HepG2 (cell line): ENCODE data around the gene SLC45A3. TPM values are rescaled to one million over a fixed set of nuclear protein-coding genes. Genes with fewer than 3 reads are reported as not detected.

Experiments
- CEBPZ ChIP-seq: IDR thresholded peaks from 2 replicates; pipeline ENCODE4 v1.6.1; 2012; ENCODE audit warnings: low read length, improper control_type of control experiment
- EED ChIP-seq: sonication (generic); formaldehyde crosslinking; IDR thresholded peaks from 2 replicates; pipeline ENCODE4 v1.5.0; 2020; ENCODE audit warnings: mild to moderate bottlenecking, missing genetic modification reagents
- IKZF1 ChIP-seq: fragments of 450-650 bp; IDR thresholded peaks from 2 replicates; pipeline ENCODE4 v1.7.1; 2016
- KLF13 ChIP-seq: sonication (generic); formaldehyde crosslinking; IDR thresholded peaks from 2 replicates; pipeline ENCODE4 v1.4.0; 2020; ENCODE audit warnings: mild to moderate bottlenecking, missing genetic modification reagents
- MYC ChIP-seq: sonication (generic); formaldehyde crosslinking; IDR thresholded peaks from 2 replicates; pipeline ENCODE4 v1.9.0; 2021; ENCODE audit warnings: missing genetic modification reagents, borderline replicate concordance
- PATZ1 ChIP-seq: sonication (generic); formaldehyde crosslinking; IDR thresholded peaks from 2 replicates; pipeline ENCODE4 v1.4.0; 2020; ENCODE audit warnings: missing genetic modification reagents
- POGZ ChIP-seq: sonication (generic); formaldehyde crosslinking; IDR thresholded peaks from 2 replicates; pipeline ENCODE4 v1.4.0; 2020; ENCODE audit warnings: mild to moderate bottlenecking, missing genetic modification reagents
- POLR2G ChIP-seq: fragments of 200-400 bp; formaldehyde crosslinking; IDR thresholded peaks from 2 replicates; pipeline ENCODE4 v1.6.1; 2018; ENCODE audit warnings: mild to moderate bottlenecking, low read depth, low read length, moderate library complexity
- RERE ChIP-seq: IDR thresholded peaks from 2 replicates; pipeline ENCODE4 v1.6.1; 2016; ENCODE audit warnings: low read depth, missing genetic modification reagents, missing compliant biosample characterization
- SYNCRIP ChIP-seq: fragments of 200-400 bp; formaldehyde crosslinking; IDR thresholded peaks from 2 replicates; pipeline ENCODE4 v1.6.1; 2018; ENCODE audit warnings: mild to moderate bottlenecking, low read depth, low read length; ENCODE audit not compliant: insufficient read depth
- ZNF703 ChIP-seq: sonication (generic); formaldehyde crosslinking; IDR thresholded peaks from 2 replicates; pipeline ENCODE4 v1.5.1; 2020; ENCODE audit warnings: missing genetic modification reagents, mild to moderate bottlenecking, moderate library complexity, borderline replicate concordance
- ZNF768 ChIP-seq: sonication (generic); formaldehyde crosslinking; IDR thresholded peaks from 2 replicates; pipeline ENCODE4 v1.4.0; 2020; ENCODE audit warnings: missing genetic modification reagents
- polyA plus RNA-seq, 8 experiments: library from polyadenylated mRNA; depleted of rRNA in 3 of 8; stranded (reverse) in 7 of 8; unstranded in 1 of 8; fragments of >200 nt; fragmentation: Illumina TruSeq in 4 of 8; extraction: Trizol in 4 of 8; gene quantifications; 2 replicates each; pipeline versions ENCODE4 v1.2.1 to v1.2.3, GENCODE V29; 2011 to 2016; ENCODE audit warnings: low read depth in 4 of 8, missing spikeins in 1 of 8, mixed read lengths in 1 of 8; ENCODE audit not compliant: insufficient read depth in 1 of 8
- total RNA-seq, 5 experiments: library from RNA; depleted of rRNA; stranded (reverse); fragments of >200 nt; fragmentation: Illumina TruSeq; extraction: Trizol; gene quantifications; 2 replicates each; pipeline ENCODE4 v1.2.3, GENCODE V29; 2016; ENCODE audit warnings: low read depth in 1 of 5

Gene SLC45A3
- total and polyA plus RNA-seq, 2 of the 13 experiments (the other 11 are each of a cell fraction or from before 2014, with no cell fraction given) = 3.4 to 4.1 TPM

GRCh38 chr1:205658943-205659581 is 21.2 kb downstream of the SLC45A3 start (continued):
- no peak for TF ChIP-seq IKZF1
- TF ChIP-seq CEBPZ = no peak
- TF ChIP-seq SYNCRIP = no peak
- TF ChIP-seq RERE (CRISPR knock-in tag) = no peak
- no peak for TF ChIP-seq POLR2G
- TF ChIP-seq EED = no peak
- TF ChIP-seq ZNF768 (CRISPR knock-in tag) = no peak
- peak; percentile 84 for TF ChIP-seq PATZ1 (CRISPR knock-in tag)
- TF ChIP-seq POGZ (CRISPR knock-in tag) = no peak
- TF ChIP-seq MYC (CRISPR knock-in tag) = no peak
- TF ChIP-seq ZNF703 = no peak
- no peak for TF ChIP-seq KLF13 (CRISPR knock-in tag)
